Activated T-helper 2 cell treated with anti-CD3 and anti-CD28 coated beads, Interferon-gamma antibody, Interleukin-2, Interleukin-4, amounts not matched to agents 10 μg/mL and 5 μg/mL and 100 μg/mL, durations not matched to agents 14 hours and 24 hours and 36 hours (primary cell): Measurements from ENCODE around the gene NAA25. TPM values are rescaled to one million over a fixed set of nuclear protein-coding genes. Genes with fewer than 3 reads are reported as not detected.
A peak's percentile ranks its signal among the peaks of the same experiment; 100 is the strongest.

Source experiments
- DNase-seq: peaks from one replicate; pipeline ENCODE4 v3.0.0; 2021; ENCODE audit warnings: low spot score
- H3K27ac Mint-ChIP-seq: one replicate; pipeline ENCODE4 v1.8.0; 2021; ENCODE audit warnings: mixed read lengths
- H3K27me3 Mint-ChIP-seq: one replicate; pipeline ENCODE4 v1.8.0; 2021; ENCODE audit warnings: low read depth, mixed read lengths
- H3K36me3 Mint-ChIP-seq: one replicate; pipeline ENCODE4 v1.8.0; 2021; ENCODE audit warnings: low read depth, mixed read lengths
- H3K4me1 Mint-ChIP-seq: one replicate; pipeline ENCODE4 v1.8.0; 2021; ENCODE audit warnings: low read depth, mixed read lengths
- H3K4me3 Mint-ChIP-seq: one replicate; pipeline ENCODE4 v1.8.0; 2021; ENCODE audit warnings: low read depth, mild to moderate bottlenecking, moderate library complexity, mixed read lengths
- H3K9me3 Mint-ChIP-seq: one replicate; pipeline ENCODE4 v1.8.0; 2021; ENCODE audit warnings: mixed read lengths
- intact Hi-C: fragments of 100-400 bp; cut with micrococcal nuclease; formaldehyde crosslinking; loops from one replicate; pipeline ENCODE4 v1.15.1; 2023
- total RNA-seq: library from RNA; stranded (reverse); gene quantifications from 2 replicates; pipeline ENCODE4 v1.2.3, GENCODE V29; 2022

Gene NAA25
- total RNA-seq, 1 donor from 2014 or later = 48.7 TPM

GRCh38 chr12:111993292-111994150 lies 115.1 kb downstream of the NAA25 start:
- H3K4me3 Mint-ChIP-seq = peak overlapping the region; percentile 79
- no peaks in the 10 kb centered on the region for H3K9me3 Mint-ChIP-seq
- H3K36me3 Mint-ChIP-seq = peaks cover 26% of the 10 kb centered on the region
- H3K27me3 Mint-ChIP-seq = no peaks in the 10 kb centered on the region
- peaks cover 58% of the 10 kb centered on the region for H3K4me1 Mint-ChIP-seq
- peak; percentile 40 for DNase-seq
- peak overlapping the region; percentile 44 for H3K27ac Mint-ChIP-seq
- intact Hi-C loops = loop anchor here (1.0 to 2.0 kb wide), 3 partner anchors 21 to 137 kb away; no protein-coding TSS in a partner anchor

DNA sequence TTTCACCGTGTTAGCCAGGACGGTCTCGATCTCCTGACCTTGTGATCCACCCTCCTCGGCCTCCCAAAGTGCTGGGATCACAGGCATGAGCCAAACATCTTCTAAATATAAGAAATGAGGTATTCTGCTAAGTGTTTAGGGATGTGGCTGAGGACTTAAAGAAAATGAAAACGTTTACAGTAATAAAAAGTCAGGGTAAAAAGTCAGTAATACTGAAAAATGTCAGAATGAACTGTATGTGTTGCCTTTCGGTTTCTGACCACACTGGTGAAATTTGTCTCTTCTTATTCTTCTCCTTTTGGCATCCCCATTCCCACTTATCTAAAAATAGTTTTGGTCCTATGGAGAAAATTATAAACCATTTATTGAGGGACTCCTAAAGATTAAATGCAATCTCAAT lies 116.1 kb downstream of the NAA25 start:
- Mint-ChIP-seq H3K9me3 (no peaks in the 10 kb centered on the region), H3K27me3 (no peaks in the 10 kb centered on the region), H3K4me1 (peaks cover 57% of the 10 kb centered on the region), H3K27ac (peak overlapping the region; percentile 46), H3K4me3 (no peak overlapping the region), H3K36me3 (peaks cover 31% of the 10 kb centered on the region)
- intact Hi-C loops = loop anchor here (2.0 kb wide), 1 partner anchor 42 kb away; no protein-coding TSS in a partner anchor
- no peak for DNase-seq

DNA sequence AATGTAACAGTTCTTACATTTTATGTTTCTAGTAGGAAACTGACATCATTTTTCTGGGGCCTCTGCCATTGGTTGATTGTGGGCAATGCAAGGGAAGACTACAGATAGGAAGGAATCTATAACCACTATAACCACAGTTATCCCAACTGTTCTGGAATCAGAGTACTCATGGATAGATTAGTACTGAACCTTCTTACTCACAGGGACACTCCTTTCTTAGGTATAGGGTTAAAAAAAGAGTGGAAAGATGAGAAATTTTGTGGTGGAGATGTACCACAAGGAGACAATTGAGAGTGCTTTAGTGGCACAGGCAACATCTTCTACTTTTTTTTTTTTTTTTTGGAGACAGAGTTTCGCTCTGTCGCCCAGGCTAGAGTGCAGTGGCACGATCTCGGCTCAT lies 116.6 kb downstream of the NAA25 start:
- intact Hi-C loops = loop anchor here (2.0 kb wide), 1 partner anchor 41 kb away; no protein-coding TSS in a partner anchor
- no peak for DNase-seq
- no peak overlapping the region for H3K27ac Mint-ChIP-seq

GRCh38 chr12:111991535-111991934 lies 117.0 kb downstream of the NAA25 start:
- DNase-seq = no peak
- peaks cover 50% of the 10 kb centered on the region for H3K4me1 Mint-ChIP-seq
- H3K27me3 Mint-ChIP-seq = no peaks in the 10 kb centered on the region
- intact Hi-C loops = no loop called here
- H3K27ac Mint-ChIP-seq = no peak overlapping the region
- no peaks in the 10 kb centered on the region for H3K9me3 Mint-ChIP-seq
- H3K36me3 Mint-ChIP-seq = peaks cover 31% of the 10 kb centered on the region
- no peak overlapping the region for H3K4me3 Mint-ChIP-seq

More for the DNA sequence above, 116.6 kb downstream of the NAA25 start:
- peaks cover 54% of the 10 kb centered on the region for H3K4me1 Mint-ChIP-seq
- H3K27me3 Mint-ChIP-seq = no peaks in the 10 kb centered on the region
- H3K4me3 Mint-ChIP-seq = no peak overlapping the region
- H3K36me3 Mint-ChIP-seq = peaks cover 31% of the 10 kb centered on the region
- no peaks in the 10 kb centered on the region for H3K9me3 Mint-ChIP-seq

DNA sequence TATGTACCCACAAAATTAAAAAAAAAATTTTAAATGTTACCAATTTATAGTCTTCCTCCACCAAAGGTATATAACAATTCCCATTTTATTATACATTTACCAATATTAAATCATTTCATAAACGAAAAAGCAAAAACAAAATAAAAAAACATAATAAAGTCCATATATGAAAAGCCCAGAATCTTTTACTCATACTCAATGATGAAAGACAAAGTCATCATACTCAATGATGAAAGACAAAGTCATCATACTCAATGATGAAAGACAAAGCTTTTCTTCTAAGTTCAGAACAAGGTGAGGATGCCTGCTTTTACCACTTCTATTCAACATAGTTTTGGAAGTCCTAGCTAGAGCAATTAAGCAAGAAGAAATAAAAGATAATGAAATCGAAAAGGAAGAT lies 123.8 kb downstream of the NAA25 start:
- H3K4me1 Mint-ChIP-seq = peaks cover 5% of the 10 kb centered on the region
- H3K27ac Mint-ChIP-seq = no peak overlapping the region
- H3K9me3 Mint-ChIP-seq = no peaks in the 10 kb centered on the region
- H3K27me3 Mint-ChIP-seq = no peaks in the 10 kb centered on the region
- peaks cover 13% of the 10 kb centered on the region for H3K36me3 Mint-ChIP-seq
- intact Hi-C loops = no loop called here
- DNase-seq = no peak
- no peak overlapping the region for H3K4me3 Mint-ChIP-seq

DNA sequence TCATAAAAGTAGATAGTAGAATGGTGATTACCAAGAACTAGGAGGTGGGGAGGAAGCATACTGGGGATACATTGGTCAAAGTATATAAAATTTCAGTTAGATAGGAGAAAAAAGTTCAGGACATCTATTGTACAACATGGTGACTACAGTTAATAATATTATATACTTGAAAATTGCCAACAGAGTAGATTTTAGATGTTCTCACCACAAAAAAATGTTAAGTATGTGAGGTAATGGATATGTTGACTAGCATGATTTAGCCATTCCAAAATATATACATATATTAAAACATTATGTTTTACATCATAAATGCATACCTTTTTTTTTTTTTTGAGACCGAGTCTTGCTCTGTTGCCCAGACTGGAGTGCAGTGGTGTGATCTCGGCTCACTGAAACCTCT lies 126.6 kb downstream of the NAA25 start:
- H3K4me1 Mint-ChIP-seq = peaks cover 10% of the 10 kb centered on the region
- no peaks in the 10 kb centered on the region for H3K27me3 Mint-ChIP-seq
- H3K9me3 Mint-ChIP-seq = no peaks in the 10 kb centered on the region
- intact Hi-C loops = no loop called here
- peaks cover 7% of the 10 kb centered on the region for H3K36me3 Mint-ChIP-seq
- DNase-seq = no peak
- no peak overlapping the region for H3K4me3 Mint-ChIP-seq
- no peak overlapping the region for H3K27ac Mint-ChIP-seq

- H3K27ac Mint-ChIP-seq = no peak overlapping the region
- no peaks in the 10 kb centered on the region for H3K27me3 Mint-ChIP-seq
- DNase-seq = no peak
- no peak overlapping the region for H3K4me3 Mint-ChIP-seq
- H3K9me3 Mint-ChIP-seq = no peaks in the 10 kb centered on the region
- peaks cover 7% of the 10 kb centered on the region for H3K36me3 Mint-ChIP-seq
- intact Hi-C loops = no loop called here
- H3K4me1 Mint-ChIP-seq = peaks cover 14% of the 10 kb centered on the region
Measured at GRCh38 chr12:111980598-111980997, 128.0 kb downstream of the NAA25 start.

DNA sequence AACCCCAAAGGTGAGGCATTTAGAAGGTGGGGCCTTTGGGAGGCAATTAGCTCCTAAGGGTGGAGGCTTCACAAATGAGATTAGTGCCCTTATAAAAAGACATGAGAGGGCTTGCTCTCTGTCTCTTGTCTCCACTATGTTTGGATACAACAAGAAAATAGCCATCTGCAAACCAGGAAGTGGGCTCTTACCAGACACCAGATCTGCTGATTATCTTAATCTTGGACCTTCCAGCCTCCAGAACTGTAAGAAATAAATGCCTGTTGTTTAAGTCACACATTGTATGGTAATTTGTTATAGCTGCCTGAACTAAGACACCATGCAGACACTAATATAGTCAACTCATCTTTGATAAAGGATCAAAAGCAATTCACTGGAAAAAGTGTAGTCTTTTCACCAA lies 130.0 kb downstream of the NAA25 start:
- no peaks in the 10 kb centered on the region for H3K27me3 Mint-ChIP-seq
- intact Hi-C loops = no loop called here
- peaks cover 10% of the 10 kb centered on the region for H3K36me3 Mint-ChIP-seq
- H3K9me3 Mint-ChIP-seq = no peaks in the 10 kb centered on the region
- no peak overlapping the region for H3K4me3 Mint-ChIP-seq
- DNase-seq = no peak
- H3K4me1 Mint-ChIP-seq = peaks cover 14% of the 10 kb centered on the region
- no peak overlapping the region for H3K27ac Mint-ChIP-seq

DNA sequence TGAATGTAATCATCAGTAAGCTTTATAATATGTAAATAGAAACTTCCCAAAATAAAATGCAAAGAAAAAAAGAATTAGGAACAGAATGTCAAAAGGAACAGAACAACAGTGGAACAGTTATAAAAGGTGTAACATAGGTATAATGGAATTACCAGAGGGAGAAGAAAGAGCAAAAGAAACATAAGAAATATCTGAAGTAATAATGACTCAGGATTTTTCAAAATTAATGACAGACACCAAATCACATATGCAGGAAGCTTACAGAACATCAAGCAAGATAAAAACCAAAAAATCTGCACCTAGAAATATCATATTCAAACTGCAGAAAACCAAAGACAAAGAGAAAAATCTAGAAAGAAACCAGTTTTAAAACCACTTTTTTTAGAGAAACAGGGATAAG lies 131.7 kb downstream of the NAA25 start:
- H3K36me3 Mint-ChIP-seq = peaks cover 17% of the 10 kb centered on the region
- H3K27ac Mint-ChIP-seq = no peak overlapping the region
- H3K4me1 Mint-ChIP-seq = peaks cover 14% of the 10 kb centered on the region
- H3K9me3 Mint-ChIP-seq = peaks cover 5% of the 10 kb centered on the region
- intact Hi-C loops = no loop called here
- H3K4me3 Mint-ChIP-seq = no peak overlapping the region
- no peaks in the 10 kb centered on the region for H3K27me3 Mint-ChIP-seq
- DNase-seq = no peak

Other genes starting within 250 kb of the NAA25 start
- 7.2 and 9.0 TPM in 2 replicates for gene TMEM116, start 95.6 kb downstream of the NAA25 start, total RNA-seq
- 58.9 and 59.9 TPM in 2 replicates for gene ERP29, start 95.4 kb downstream of the NAA25 start, total RNA-seq
- gene TRAFD1, start 16.8 kb upstream of the NAA25 start, total RNA-seq = 34.7 and 37.5 TPM in 2 replicates